ENCODE data around the gene GNB1. TPM values are rescaled to one million over a fixed set of nuclear protein-coding genes. Genes with fewer than 3 reads are reported as not detected.

The GNB1 gene
- total RNA-seq, 1 donor from 2014 or later: 257 TPM

DNA sequence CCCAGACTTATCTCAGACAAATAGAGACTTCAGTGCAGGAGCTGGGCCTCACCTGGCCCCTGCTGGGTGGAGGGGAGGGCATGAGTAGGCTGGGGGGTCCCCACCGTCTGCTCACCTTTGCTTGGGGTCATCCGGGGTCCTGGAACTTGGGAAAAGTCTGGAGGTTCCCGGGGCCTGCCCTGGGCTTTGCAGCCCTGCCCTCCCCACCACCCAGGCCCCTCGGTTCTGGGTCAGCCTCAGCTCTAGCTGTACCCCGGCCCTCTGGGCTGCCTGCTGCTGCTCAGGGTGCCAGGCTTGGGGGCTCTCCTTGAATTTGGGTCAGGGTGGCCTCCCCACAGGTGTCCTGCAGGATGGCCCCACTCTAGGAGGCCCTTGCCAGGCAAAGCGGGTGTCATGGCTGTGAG is 30.6 kb upstream of the GNB1 start:
- peaks cover 14% of the 10 kb centered on the region for H3K27me3 ChIP-seq (ENCODE audit: control insufficient read depth, insufficient read depth, low read length)
- no peak overlapping the region for H3K4me3 ChIP-seq (ENCODE audit: low read depth, low read length)
- no peak for DNase-seq (ENCODE audit: low read depth)
- TF ChIP-seq, protein P1, sequence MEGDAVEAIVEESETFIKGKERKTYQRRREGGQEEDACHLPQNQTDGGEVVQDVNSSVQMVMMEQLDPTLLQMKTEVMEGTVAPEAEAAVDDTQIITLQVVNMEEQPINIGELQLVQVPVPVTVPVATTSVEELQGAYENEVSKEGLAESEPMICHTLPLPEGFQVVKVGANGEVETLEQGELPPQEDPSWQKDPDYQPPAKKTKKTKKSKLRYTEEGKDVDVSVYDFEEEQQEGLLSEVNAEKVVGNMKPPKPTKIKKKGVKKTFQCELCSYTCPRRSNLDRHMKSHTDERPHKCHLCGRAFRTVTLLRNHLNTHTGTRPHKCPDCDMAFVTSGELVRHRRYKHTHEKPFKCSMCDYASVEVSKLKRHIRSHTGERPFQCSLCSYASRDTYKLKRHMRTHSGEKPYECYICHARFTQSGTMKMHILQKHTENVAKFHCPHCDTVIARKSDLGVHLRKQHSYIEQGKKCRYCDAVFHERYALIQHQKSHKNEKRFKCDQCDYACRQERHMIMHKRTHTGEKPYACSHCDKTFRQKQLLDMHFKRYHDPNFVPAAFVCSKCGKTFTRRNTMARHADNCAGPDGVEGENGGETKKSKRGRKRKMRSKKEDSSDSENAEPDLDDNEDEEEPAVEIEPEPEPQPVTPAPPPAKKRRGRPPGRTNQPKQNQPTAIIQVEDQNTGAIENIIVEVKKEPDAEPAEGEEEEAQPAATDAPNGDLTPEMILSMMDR (IDR thresholded peaks at IDR 0.05; ENCODE audit: insufficient read depth, low read length, poor library complexity, severe bottlenecking): no peak
- H3K36me3 ChIP-seq (ENCODE audit: control insufficient read depth, insufficient read depth, low read length): no peaks in the 10 kb centered on the region

DNA sequence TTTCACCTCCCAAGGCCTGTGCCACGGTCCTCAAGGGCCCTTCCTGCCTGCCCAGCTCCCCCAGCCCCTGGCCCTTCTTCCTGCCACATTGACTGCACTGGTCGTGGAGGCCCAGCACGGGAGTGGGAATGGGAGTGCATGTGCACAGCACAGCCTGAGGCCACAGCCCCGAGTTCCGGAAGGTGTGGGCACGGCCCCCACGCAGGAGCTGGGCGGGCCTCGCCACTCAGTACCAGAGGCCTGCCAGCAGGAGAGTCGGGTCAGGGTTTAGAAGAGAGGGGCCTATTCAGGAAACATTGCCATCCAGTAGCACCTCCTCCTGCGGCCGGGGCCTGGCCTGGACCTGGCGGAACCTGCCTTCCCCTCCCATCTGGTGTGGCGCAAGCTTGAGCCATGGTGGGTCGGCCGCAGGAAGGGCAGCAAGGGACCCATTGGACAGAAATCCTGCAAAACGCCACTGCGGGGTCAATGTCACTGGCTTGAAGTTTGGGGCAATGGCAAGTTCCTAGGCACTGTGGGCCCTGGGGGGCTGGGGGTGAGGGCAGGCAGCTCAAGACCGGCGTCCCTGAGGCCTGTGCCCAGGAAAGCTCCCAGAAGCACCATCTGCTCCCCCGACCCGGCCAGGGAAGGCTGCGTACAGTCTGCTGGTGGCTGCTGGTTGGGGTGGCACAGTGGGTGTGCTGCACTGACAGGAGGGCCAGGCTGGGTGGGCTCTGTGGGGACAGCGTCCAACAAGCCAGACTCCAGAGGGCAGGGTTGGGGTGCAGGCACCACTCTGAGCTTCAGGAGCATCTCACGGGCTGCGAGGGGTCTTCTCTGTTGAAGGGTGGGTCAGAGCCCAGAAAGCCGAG is 29.9 kb upstream of the GNB1 start:
- TF ChIP-seq, protein P1 (IDR thresholded peaks at IDR 0.05; ENCODE audit: insufficient read depth, low read length, poor library complexity, severe bottlenecking): no peak
- DNase-seq (ENCODE audit: low read depth): no peak
- H3K36me3 ChIP-seq (ENCODE audit: control insufficient read depth, insufficient read depth, low read length): no peaks in the 10 kb centered on the region
- H3K27me3 ChIP-seq (ENCODE audit: control insufficient read depth, insufficient read depth, low read length): peaks cover 16% of the 10 kb centered on the region
- no peak overlapping the region for H3K4me3 ChIP-seq (ENCODE audit: low read depth, low read length)

DNA sequence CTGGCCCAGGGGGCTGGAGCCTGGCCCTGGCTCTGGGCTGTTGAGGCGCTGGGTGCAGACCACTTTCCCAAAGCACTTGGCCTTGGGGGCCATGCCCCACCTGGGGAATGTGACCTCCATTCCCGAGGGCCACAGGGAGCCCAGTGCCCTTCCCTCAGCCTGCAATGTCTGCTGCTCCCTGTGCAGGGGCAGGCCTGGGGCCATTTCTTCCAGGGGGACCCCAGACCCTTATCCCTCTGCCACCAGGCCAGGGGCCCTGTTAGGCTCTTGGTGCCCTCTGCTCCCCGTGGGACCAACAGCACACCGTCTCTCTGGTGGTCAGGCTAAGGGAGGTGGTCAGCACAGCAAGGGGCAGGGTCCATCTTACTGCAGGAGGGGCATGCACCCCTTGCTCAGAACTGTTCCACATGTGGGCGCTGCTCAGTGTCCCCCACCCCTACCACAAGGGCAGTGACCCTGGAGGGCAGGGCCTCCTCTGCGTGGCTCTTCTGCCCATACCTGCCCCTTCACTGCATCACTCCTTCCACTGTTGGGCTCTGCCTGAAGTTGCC is 29.2 kb upstream of the GNB1 start:
- H3K36me3 ChIP-seq (ENCODE audit: control insufficient read depth, insufficient read depth, low read length): no peaks in the 10 kb centered on the region
- no peak for DNase-seq (ENCODE audit: low read depth)
- TF ChIP-seq, protein P1 (IDR thresholded peaks at IDR 0.05; ENCODE audit: insufficient read depth, low read length, poor library complexity, severe bottlenecking): no peak
- H3K4me3 ChIP-seq (ENCODE audit: low read depth, low read length): no peak overlapping the region
- peaks cover 14% of the 10 kb centered on the region for H3K27me3 ChIP-seq (ENCODE audit: control insufficient read depth, insufficient read depth, low read length)

DNA sequence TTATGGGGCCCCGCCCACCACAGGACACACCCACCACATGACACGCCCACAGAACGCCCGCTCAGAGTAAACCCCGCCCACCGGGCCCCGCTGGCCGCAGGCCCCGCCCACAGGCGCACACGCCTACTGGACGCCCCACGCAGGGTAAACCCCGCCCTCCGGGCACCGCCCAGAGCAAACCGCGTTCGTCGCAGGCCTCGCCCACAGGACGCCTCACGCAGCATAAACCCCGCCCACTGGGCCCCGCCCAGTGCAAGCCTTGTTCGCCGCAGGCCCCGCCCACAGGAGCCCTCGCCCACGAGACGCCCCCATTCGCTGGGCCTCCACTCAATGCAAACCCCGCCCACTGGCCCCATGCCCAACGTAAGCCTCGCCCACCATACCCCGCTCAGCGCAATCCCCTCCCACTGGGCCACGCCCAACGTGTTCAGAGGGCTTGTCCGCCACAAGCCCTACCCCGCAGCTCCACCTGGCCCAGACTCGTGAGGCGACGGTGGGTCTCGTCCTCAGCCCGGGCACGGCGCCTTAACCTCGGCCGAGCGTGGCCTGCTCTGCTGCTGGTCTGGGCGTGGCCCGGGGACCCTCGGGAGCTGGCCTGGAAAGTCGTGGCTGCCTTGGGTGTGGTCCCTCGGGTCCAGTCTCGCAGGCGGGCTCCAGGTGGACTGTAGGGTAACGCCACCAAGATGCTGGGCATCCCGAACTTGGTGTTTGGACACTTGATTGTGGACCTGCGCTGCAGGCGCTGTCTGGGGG is 28.6 kb upstream of the GNB1 start:
- Histone ChIP-seq H3K36me3 (ENCODE audit: control insufficient read depth, insufficient read depth, low read length) (no peaks in the 10 kb centered on the region), H3K4me3 (ENCODE audit: low read depth, low read length) (peak overlapping the region; percentile 51), H3K27me3 (ENCODE audit: control insufficient read depth, insufficient read depth, low read length) (peaks cover 13% of the 10 kb centered on the region)
- TF ChIP-seq, protein P1 (IDR thresholded peaks at IDR 0.05; ENCODE audit: insufficient read depth, low read length, poor library complexity, severe bottlenecking): no peak
- DNase-seq (ENCODE audit: low read depth): peak; percentile 83

DNA sequence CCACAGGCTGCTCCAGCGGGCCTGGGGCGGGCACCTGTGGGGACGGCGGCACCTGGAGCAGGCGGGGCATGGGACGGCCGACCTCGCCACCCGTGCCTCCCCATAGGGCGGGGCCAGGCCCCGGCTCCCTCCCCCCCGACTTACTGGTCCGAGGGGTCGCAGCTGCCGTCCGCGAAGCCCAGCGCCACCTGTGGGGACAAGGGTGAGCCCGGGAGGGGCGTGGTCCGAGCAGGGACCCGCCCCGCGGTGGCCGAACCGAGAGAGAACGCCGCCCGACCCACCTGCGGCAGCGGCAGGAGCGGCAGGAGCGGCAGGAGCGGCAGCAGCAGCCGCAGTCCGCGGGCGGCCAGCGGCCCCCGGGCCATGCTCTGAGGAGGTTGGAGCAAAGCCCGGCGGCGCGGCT is 28.0 kb upstream of the GNB1 start, which contains the start of gene TMEM52:
Gene TMEM52 (minus strand): TSS at position 379 of the 403 bp plus-strand sequence. CDS start 14 bp downstream, at position 365.
- peak within 1 kb of the TSS; percentile 51 for H3K4me3 ChIP-seq (ENCODE audit: low read depth, low read length)
- H3K27me3 ChIP-seq (ENCODE audit: control insufficient read depth, insufficient read depth, low read length): peaks cover 13% of the 10 kb centered on the region
- TF ChIP-seq, protein P1 (IDR thresholded peaks at IDR 0.05; ENCODE audit: insufficient read depth, low read length, poor library complexity, severe bottlenecking): no peak
- H3K36me3 ChIP-seq (ENCODE audit: control insufficient read depth, insufficient read depth, low read length): no peaks in the 10 kb centered on the region
- DNase-seq (ENCODE audit: low read depth): no peak

Data from kidney epithelial cell (primary cell).